H7 (cell line): Measurements from ENCODE around the gene ABCD4. TPM values are rescaled to one million over a fixed set of nuclear protein-coding genes. Genes with fewer than 3 reads are reported as not detected.
A peak's percentile ranks its signal among the peaks of the same experiment; 100 is the strongest.

ENCODE experiments used
- DNase-seq: peaks from one replicate; pipeline ENCODE4 v3.0.0; 2012
- H3K27me3 ChIP-seq: 2 replicates; pipeline ENCODE4 v1.6.0; 2011; ENCODE audit warnings: mild to moderate bottlenecking, low read length; ENCODE audit not compliant: control insufficient read depth, insufficient read depth
- H3K36me3 ChIP-seq: replicated peaks from 2 replicates; pipeline ENCODE4 v1.5.1; 2011; ENCODE audit warnings: low read length; ENCODE audit not compliant: control insufficient read depth, insufficient read depth
- H3K4me3 ChIP-seq: 2 replicates; pipeline ENCODE4 v1.5.1; 2011; ENCODE audit warnings: low read depth, mild to moderate bottlenecking, control low read depth, low read length, moderate library complexity; ENCODE audit not compliant: insufficient read depth
- total RNA-seq: library from RNA; depleted of rRNA; stranded (reverse); fragments of >200 nt; shearing (Covaris generic); gene quantifications from 2 replicates; pipeline ENCODE4 v1.2.3, GENCODE V29; 2014

The ABCD4 gene
- total RNA-seq, 1 experiment from 2014 or later = 57.4 TPM

- H3K36me3 ChIP-seq = no peaks in the 10 kb centered on the region
- peaks cover 26% of the 10 kb centered on the region for H3K27me3 ChIP-seq
- H3K4me3 ChIP-seq = peak overlapping the region; percentile 53
- peak; percentile 83 for DNase-seq
Measured at GRCh38 chr14:74257941-74258763, 44.6 kb downstream of the ABCD4 start.

- peaks cover 26% of the 10 kb centered on the region for H3K27me3 ChIP-seq
- DNase-seq = peak; percentile 98
- H3K4me3 ChIP-seq = peak overlapping the region; percentile 53
- no peaks in the 10 kb centered on the region for H3K36me3 ChIP-seq
Measured at GRCh38 chr14:74257078-74257940, 45.4 kb downstream of the ABCD4 start.

- no peak for DNase-seq
- Histone ChIP-seq H3K4me3 (no peak overlapping the region), H3K36me3 (no peaks in the 10 kb centered on the region), H3K27me3 (peaks cover 29% of the 10 kb centered on the region)
Measured at GRCh38 chr14:74255281-74255680, 47.5 kb downstream of the ABCD4 start.

GRCh38 chr14:74249433-74250375, 53.0 kb downstream of the ABCD4 start:
- Histone ChIP-seq H3K27me3 (peaks cover 20% of the 10 kb centered on the region), H3K4me3 (no peak overlapping the region), H3K36me3 (no peaks in the 10 kb centered on the region)
- DNase-seq = no peak

- no peak overlapping the region for H3K4me3 ChIP-seq
- no peak for DNase-seq
- H3K36me3 ChIP-seq = no peaks in the 10 kb centered on the region
- H3K27me3 ChIP-seq = peaks cover 36% of the 10 kb centered on the region
Measured at GRCh38 chr14:74248017-74248416, 54.7 kb downstream of the ABCD4 start.

- peaks cover 46% of the 10 kb centered on the region for H3K27me3 ChIP-seq
- H3K36me3 ChIP-seq = no peaks in the 10 kb centered on the region
- DNase-seq = no peak
- H3K4me3 ChIP-seq = no peak overlapping the region
Measured at GRCh38 chr14:74246542-74246941, 56.2 kb downstream of the ABCD4 start.

- Histone ChIP-seq H3K4me3 (no peak overlapping the region), H3K36me3 (no peaks in the 10 kb centered on the region), H3K27me3 (peaks cover 58% of the 10 kb centered on the region)
- no peak for DNase-seq
Measured at GRCh38 chr14:74245292-74245691, 57.4 kb downstream of the ABCD4 start.

GRCh38 chr14:74244115-74244514, 58.6 kb downstream of the ABCD4 start:
- DNase-seq = no peak
- no peak overlapping the region for H3K4me3 ChIP-seq
- H3K27me3 ChIP-seq = peaks cover 70% of the 10 kb centered on the region
- no peaks in the 10 kb centered on the region for H3K36me3 ChIP-seq

GRCh38 chr14:74243051-74243450, 59.7 kb downstream of the ABCD4 start:
- Histone ChIP-seq H3K36me3 (no peaks in the 10 kb centered on the region), H3K27me3 (peaks cover 81% of the 10 kb centered on the region), H3K4me3 (no peak overlapping the region)
- DNase-seq = no peak

GRCh38 chr14:74242780-74243042, 60.0 kb downstream of the ABCD4 start:
- Histone ChIP-seq H3K27me3 (peaks cover 82% of the 10 kb centered on the region), H3K4me3 (no peak overlapping the region), H3K36me3 (no peaks in the 10 kb centered on the region)
- no peak for DNase-seq

GRCh38 chr14:74242021-74242779, 60.5 kb downstream of the ABCD4 start:
- Histone ChIP-seq H3K4me3 (no peak overlapping the region), H3K27me3 (peaks cover 87% of the 10 kb centered on the region)
- DNase-seq = peak; percentile 66

GRCh38 chr14:74241652-74242017, 61.1 kb downstream of the ABCD4 start:
- Histone ChIP-seq H3K27me3 (peaks cover 85% of the 10 kb centered on the region), H3K4me3 (peak overlapping the region; percentile 27; the same call in 1 of the 2 replicates), H3K36me3 (no peaks in the 10 kb centered on the region)
- DNase-seq = no peak

More at GRCh38 chr14:74242021-74242779, 60.5 kb downstream of the ABCD4 start:
- no peaks in the 10 kb centered on the region for H3K36me3 ChIP-seq

GRCh38 chr14:74240794-74241651, 61.7 kb downstream of the ABCD4 start:
- H3K4me3 ChIP-seq = peak overlapping the region; percentile 27; the same call in 1 of the 2 replicates
- peaks cover 87% of the 10 kb centered on the region for H3K27me3 ChIP-seq
- DNase-seq = peak; percentile 86
- no peaks in the 10 kb centered on the region for H3K36me3 ChIP-seq
